Measurements from ENCODE around the gene LGALS9. TPM values are rescaled to one million over a fixed set of nuclear protein-coding genes. Genes with fewer than 3 reads are reported as not detected.

LGALS9 gene
- total and polyA plus RNA-seq, 2 donors (not counting 3 experiments of a cell fraction or from before 2014, with no cell fraction given) = 52.4 to 65.2 TPM

DNA sequence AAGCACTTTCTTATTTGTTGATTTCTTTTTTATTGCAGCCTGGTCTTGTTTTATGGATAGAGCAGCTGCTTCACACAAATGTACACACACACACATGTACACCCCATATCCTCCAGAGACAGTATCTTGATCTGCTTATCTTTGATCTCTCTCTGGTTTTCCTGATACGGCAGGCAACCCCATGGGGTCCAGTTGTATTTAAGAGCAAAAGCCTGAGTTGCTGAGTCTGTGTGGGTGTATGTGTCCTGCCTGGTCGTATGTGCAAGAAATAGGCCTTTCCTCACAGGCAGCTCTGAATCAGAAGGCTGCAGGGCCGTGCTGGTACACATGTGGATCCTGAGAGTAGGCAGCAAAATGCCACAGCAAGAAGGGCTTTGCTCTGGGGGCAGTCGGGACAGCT lies 14.6 kb upstream of the LGALS9 start:
- H3K79me2 ChIP-seq (ENCODE audit: control insufficient read depth, insufficient read depth, low read length) = no peaks in the 10 kb centered on the region
- H3K4me3 ChIP-seq (replicated peaks in 1 of 3; ENCODE audit: insufficient read depth in 1 of 3, low read depth in 1 of 3, low read length in 3 of 3) = no peak overlapping the region
- H3K9me3 ChIP-seq (replicated peaks; ENCODE audit: control insufficient read depth, insufficient read depth, low read length) = no peaks in the 10 kb centered on the region
- ChIA-PET CTCF (interaction anchor here (1.5 kb wide), 1 partner anchor 9 kb away, joined by 3 read pairs; no protein-coding TSS in a partner anchor), POLR2A (no interaction called here)
- no peak for DNase-seq (ENCODE audit: low read depth, low spot score)
- H3K9me1 ChIP-seq (replicated peaks; ENCODE audit: control insufficient read depth, extremely low read depth, insufficient read depth, low read length) = no peaks in the 10 kb centered on the region
- no peaks in the 10 kb centered on the region for H3K27me3 ChIP-seq (ENCODE audit: control insufficient read depth in 2 of 2, insufficient read depth in 2 of 2, low read length in 2 of 2)
- dilution Hi-C loops (cut with MboI; ENCODE audit: extremely low pct_ligation_motif_present, low sequenced_read_pairs) (no loop called here), intact Hi-C loops (cut with micrococcal nuclease) (no loop called here)
- BruUV-seq (replicated peaks) = no TSS peak
- no peak overlapping the region for H3K27ac ChIP-seq (ENCODE audit: insufficient read depth, low read depth, low read length)
- H3K4me2 ChIP-seq (ENCODE audit: insufficient read depth, low read length) = no peak overlapping the region
- no peak overlapping the region for H2AFZ ChIP-seq (ENCODE audit: low read depth, low read length)
- no peaks in the 10 kb centered on the region for H4K20me1 ChIP-seq (replicated peaks; ENCODE audit: control insufficient read depth, extremely low read depth, insufficient read depth, low read length)
- FAIRE-seq = no peak
- H3K9ac ChIP-seq (replicated peaks; ENCODE audit: extremely low read depth, insufficient read depth, low read length) = no peak overlapping the region
- H3K4me1 ChIP-seq (ENCODE audit: control insufficient read depth, extremely low read depth, insufficient read depth, low read length) = peaks cover 13% of the 10 kb centered on the region
- peaks cover 12 to 39% of the 10 kb centered on the region in 2 experiments for H3K36me3 ChIP-seq (ENCODE audit: control insufficient read depth in 2 of 2, extremely low read depth in 1 of 2, insufficient read depth in 2 of 2, low read length in 2 of 2)
- no peak for TF ChIP-seq JUN (IDR thresholded peaks at IDR 0.05; ENCODE audit: borderline replicate concordance, insufficient read depth, insufficient read length, low read depth)
- TF ChIP-seq FOS (IDR thresholded peaks at IDR 0.05; ENCODE audit: borderline replicate concordance, insufficient read depth, low read length) = no peak
- TF ChIP-seq EZH2 (IDR thresholded peaks at IDR 0.05; ENCODE audit: borderline replicate concordance, low read depth, low read length, severe bottlenecking) = no peak
- no peak for TF ChIP-seq GATA2 (IDR thresholded peaks at IDR 0.05; ENCODE audit: insufficient read depth, insufficient read length, low read depth, low read length)
- no peak for TF ChIP-seq POLR2A (IDR thresholded peaks at IDR 0.05; ENCODE audit: low read depth, low read length)
- no peak for TF ChIP-seq MYC (IDR thresholded peaks at IDR 0.05; ENCODE audit: low read depth, low read length)
- TF ChIP-seq POLR2AphosphoS5 (IDR thresholded peaks at IDR 0.05; ENCODE audit: insufficient read depth, low read depth, low read length) = no peak
- TF ChIP-seq, protein P1, sequence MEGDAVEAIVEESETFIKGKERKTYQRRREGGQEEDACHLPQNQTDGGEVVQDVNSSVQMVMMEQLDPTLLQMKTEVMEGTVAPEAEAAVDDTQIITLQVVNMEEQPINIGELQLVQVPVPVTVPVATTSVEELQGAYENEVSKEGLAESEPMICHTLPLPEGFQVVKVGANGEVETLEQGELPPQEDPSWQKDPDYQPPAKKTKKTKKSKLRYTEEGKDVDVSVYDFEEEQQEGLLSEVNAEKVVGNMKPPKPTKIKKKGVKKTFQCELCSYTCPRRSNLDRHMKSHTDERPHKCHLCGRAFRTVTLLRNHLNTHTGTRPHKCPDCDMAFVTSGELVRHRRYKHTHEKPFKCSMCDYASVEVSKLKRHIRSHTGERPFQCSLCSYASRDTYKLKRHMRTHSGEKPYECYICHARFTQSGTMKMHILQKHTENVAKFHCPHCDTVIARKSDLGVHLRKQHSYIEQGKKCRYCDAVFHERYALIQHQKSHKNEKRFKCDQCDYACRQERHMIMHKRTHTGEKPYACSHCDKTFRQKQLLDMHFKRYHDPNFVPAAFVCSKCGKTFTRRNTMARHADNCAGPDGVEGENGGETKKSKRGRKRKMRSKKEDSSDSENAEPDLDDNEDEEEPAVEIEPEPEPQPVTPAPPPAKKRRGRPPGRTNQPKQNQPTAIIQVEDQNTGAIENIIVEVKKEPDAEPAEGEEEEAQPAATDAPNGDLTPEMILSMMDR (IDR thresholded peaks at IDR 0.05; ENCODE audit: extremely low read depth in 1 of 2, insufficient read depth in 1 of 2, low read depth in 1 of 2, low read length in 2 of 2) = no peak

Data from endothelial cell of umbilical vein (primary cell).